T1000 (cell line): Measurements from ENCODE around the gene MASTL.
"Not testable (repeated sequence)": the region's sequence is repeated elsewhere in the genome, so short reads cannot be mapped to it uniquely, and the experiment has no call there.

Experiments used
- DNase-seq: peaks from one replicate; lab custom pipeline; 2025; ENCODE audit warnings: mixed read lengths; lab: John Stamatoyannopoulos, UW

The MASTL gene

DNA sequence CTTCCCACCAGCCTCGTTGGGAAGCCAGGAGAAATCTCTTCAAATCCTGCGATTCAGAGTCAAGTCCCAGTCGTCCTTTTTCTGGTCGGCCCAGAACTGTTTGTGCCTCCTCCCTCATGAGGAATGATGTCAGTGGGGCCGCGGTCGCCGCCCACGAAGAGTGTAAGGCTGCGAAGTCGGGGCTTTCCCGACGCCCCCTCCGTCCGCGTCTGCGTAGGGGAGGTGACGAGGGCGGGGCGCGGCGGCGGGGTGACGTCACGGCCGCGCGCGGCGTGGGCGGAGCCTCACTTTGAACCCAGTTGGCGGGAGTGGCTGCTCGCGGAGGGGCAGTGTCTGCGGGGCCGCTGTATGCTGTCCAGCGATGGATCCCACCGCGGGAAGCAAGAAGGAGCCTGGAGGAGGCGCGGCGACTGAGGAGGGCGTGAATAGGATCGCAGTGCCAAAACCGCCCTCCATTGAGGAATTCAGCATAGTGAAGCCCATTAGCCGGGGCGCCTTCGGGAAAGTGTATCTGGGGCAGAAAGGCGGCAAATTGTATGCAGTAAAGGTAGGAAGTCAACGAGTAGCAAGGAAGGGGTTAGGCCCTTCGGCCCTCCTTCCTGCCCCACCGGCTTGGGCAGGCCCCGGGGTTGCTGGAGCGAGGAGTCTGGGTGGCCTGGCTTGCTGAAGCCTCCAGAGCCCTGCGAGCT, at the start of gene MASTL:
TSS of gene MASTL (plus strand) at position 287 of the 689 bp plus-strand sequence. CDS start at position 362, 75 bp downstream.
- peak; percentile 79 for DNase-seq

DNA sequence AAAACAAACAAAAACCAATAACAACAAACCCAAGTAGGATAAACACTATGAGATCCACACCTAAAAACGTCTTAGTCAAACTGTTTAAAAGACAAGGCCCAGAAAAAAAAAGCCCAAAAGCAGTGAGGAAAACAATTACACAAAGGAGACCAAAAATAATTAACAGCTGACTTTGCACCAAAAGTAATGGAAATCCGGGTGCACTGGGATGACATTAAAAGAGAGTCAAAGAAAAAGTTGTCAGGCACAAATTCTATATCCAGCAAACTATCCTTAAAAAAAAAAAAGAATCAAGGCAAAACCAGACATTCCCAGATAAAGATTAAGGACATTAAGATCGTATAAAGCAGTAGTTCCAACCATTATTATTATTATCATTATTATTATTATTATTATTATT, 47.0 kb upstream of the MASTL start:
- DNase-seq, result no peak

DNA sequence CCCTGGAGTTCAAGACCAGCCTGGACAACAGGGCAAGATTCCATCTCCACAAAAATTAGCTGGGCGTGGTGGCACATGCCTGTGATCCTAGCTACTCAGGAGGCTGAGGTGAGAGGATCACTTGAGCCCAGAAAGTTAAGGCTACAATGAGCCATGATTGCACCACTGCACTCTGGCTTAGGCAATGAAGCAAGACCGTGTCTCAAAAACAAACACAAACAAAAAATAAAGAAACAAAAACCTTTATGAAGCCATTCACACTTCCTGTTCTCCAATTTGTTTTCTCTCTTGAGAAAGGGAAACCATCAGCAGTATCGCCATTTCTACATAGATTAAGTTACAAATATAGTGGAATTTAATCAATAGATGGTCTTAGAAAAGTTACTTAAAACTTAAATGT, 20.8 kb upstream of the MASTL start:
- DNase-seq, result no peak

DNA sequence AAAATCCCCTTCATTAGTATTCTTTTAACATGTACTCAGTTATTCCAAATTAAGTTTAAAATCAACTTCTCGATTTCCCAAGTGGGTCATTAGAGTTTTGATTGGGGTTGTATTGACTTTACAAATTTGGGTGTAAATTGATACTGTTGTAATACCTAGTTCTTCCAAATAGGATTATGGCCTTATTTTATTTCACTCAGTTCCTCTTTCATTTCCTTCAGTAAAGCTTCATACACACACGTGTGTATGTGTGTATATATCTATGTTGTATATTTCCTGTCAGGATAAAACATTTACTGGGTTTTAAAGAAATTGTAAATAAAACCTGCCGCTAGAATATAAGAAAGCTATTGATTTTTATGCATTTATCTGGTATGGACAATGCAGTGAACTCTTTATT, 16.9 kb upstream of the MASTL start:
- DNase-seq, result no peak

DNA sequence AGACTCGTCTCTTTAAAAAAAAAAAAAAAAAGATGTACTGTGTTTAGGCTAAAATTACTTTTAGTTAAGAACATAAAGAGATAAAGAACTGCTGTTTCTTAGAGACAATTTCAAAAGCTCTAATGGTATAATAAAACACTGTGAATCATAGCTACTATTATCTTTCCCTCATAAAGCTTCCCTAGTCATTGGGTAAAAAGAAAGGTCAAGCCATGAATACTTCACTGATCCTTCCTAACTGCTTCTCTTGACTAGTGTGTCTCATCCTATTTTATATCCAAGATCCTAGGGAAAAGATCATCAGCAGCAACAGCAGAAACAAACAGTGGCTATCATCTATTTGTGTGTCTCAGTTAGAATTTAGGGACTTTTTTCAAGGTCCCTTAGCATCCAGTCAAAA, 11.5 kb upstream of the MASTL start:
- no peak for DNase-seq

DNA sequence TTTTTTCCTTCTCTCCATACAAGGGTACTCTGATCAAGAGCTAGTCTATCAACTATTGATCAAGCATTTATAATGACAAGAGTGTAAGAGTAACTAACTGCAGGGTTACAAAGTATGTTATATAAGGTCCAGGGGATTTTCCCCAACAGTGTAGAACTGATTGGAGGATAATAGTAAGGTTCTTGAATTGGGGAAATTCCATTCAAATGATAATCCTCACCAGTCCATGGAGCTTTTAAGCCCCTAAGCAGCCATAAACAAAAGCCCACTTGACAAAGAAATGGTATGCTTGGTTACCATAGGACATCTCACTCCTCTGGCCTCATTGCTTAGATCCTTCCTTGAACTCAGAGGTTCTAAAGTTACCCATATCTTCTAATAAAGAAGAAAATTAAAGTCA, 9.2 kb upstream of the MASTL start:
- DNase-seq, result no peak

DNA sequence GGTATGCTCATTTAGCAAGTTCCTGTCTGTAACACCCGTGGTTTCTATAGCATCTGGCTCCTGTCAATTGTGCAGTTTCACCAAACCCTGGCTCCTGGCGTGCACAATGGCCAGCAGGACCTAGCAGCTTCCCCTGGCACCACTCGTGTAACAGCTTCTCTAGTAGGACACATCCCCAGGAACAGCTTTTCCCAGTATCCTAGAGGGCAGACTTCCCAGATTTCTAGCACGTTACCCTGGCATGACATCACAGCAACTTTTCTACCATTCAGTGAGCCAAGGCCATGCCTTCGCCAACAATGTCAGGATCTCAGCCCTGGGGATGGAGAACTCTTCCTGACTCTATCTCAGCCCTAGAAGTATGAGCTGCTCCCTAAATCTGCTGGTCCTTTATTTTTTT, 7.5 kb upstream of the MASTL start:
- no peak for DNase-seq

DNA sequence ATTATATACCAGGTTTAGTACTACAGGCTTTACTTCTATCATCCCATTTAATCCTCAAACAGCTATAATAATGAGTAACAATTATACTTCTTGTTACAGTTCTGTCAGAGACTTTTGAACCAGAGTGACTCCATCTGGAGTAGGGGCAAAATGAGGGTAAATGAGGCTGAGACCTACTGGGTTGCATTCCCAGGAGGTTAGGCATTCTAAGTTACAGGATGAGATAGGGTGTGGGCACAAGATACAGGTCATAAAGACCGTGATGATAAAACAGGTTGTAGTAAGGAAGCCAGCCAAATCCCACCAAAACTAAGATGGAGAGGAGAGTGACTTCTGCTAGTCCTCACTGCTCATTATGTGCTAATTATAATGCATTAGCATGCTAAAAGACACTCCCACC, 4.9 kb upstream of the MASTL start:
- no peak for DNase-seq

DNA sequence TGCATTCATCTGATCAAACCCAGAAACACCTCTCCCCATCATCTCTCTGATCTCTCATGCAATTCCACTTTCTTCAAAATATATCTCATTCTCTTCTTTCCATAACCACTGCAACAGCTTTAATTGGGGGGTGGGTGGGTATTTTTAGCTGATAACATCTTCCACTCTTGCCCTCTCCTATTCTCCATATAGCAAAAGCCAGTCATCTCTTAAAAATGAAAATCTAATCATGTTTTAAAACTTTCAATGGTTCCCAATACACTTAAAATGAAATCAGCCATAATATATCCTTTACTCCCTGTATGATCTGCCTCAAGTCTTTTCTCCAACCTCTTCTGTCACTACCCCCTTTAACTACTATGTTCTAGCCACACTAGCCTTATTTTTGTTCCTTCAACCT, 2.5 kb upstream of the MASTL start:
- DNase-seq, result no peak

DNA sequence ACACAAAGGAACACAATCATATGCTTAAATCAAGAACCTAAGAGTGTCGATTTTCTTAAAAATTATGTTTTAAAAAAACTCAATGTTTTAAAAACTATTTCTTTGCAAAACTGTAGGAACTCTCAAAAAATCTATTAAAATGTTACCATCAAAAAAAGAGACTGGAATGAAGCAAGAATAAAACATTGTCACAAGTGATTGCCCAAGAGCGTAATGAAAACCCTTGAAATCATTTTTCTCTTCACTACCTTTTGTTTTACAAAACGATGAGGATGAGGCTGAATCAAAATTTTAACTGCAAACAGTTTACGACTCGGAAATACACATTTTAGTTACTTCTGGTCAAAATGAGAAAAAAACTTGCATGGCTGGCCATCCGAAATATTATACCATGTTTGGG, 1.8 kb upstream of the MASTL start:
- DNase-seq, result no peak

DNA sequence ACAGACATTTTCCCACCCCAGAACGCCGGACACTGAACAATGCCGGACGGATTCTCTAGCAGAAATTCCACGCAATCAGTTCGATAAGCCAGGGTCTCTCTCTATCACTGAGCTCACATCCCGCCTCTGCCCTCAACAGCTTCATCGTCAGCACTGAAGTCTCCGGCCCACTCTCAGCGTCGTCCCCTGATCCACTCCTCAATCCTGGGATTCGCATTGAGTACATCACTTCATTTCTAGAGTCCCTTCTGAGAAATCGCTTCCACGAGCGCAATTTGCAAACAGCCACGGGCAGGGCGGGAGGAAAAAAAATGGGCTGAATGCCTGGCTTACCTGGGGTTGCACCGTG, 1.3 kb upstream of the MASTL start:
- no peak for DNase-seq

DNA sequence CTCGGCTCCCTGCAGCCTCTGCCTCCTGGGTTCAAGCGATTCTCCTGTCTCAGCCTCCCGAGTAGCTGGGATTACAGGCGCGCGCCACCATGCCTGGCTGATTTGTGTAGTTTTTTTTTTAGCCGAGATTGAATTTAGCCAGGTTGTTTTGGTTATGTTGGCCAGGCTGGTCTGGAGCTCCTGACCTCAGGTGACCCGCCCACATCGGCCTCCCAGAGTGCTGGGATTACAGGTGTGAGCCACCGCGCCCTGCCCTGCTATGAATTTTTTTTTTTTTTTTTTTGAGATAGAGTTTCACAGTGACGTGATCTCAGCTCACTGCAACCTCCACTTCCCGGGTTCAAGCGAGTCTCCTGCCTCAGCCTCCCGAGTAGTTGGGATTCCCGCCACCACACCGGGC, 1.4 kb downstream of the MASTL start:
- DNase-seq, result not testable (repeated sequence)

DNA sequence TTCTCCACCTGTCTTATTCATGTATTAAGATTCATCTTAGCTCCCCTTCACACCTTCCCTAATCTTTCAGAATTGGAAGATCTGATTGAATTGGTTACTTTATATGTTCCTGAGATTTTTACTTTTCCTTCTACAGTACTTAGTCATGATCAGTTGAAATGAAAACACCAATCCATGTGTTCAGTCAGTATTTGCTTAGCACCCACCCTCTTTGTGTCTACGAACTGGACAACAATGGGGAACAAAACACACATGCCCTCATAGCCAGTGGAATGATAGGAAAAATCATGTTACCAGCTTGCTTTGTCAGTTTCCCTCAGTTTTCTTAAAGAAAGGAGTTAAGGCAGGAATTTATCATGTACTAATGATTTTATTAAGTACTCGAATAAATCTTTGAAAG, 2.0 kb downstream of the MASTL start:
- no peak for DNase-seq

DNA sequence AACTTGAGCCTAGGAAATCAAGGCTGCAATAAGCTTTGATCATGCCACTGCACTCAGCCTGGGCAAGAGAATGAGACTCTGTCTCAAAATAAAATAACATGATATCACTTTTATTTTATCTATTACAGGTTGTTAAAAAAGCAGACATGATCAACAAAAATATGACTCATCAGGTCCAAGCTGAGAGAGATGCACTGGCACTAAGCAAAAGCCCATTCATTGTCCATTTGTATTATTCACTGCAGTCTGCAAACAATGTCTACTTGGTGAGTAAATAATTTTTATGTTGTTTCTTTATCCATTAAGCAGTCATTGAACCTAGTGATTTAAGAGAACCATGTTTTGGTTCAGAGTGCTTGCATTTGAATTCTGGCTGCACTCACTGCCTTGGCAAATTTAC, 3.3 kb downstream of the MASTL start:
- DNase-seq, result no peak

DNA sequence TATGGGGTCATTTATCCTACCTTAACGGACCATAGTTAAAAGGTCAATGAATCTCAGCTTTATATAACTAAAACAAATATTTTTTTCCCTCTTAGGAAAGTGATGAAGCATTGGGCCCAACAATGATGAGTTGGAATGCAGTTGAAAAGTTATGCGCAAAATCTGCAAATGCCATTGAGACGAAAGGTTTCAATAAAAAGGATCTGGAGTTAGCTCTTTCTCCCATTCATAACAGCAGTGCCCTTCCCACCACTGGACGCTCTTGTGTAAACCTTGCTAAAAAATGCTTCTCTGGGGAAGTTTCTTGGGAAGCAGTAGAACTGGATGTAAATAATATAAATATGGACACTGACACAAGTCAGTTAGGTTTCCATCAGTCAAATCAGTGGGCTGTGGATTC, 14.7 kb downstream of the MASTL start:
- no peak for DNase-seq

DNA sequence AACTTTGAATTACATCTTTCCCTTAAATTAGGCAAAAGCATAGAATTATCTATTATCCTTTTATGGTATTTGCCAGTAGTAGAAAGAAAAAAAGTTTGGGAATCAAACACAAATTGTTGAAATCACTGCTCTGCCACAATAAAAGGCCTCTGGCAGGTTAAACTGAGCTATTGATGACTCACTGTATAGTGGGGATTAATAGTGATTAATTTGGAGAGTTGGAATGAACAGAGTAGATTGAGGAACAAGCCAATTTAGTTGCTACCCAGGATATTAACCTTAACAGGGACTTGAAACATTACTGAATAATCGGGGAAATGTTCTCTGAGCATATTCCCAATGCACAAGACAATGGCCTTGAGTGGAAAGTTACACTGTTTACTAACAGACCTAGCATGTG, 33.1 kb downstream of the MASTL start:
- no peak for DNase-seq

DNA sequence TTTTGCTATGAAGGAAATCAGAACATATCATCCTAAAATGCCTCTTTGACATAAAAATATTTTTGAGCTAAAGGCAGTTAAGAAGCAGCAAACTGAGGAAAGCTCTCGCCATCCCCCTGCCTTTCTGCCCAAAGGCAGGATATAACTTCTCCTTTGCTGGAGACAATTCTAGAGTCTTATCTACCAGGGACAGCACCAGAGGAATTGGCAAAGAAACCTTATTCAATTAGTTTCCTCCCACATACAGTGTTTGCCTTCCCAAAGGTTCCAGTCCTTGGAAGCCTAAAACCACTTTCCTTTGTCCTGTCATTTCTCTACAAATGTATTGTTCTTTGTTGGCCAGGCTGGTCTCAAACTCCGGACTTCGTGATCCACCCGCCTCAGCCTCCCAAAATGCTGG, 33.7 kb downstream of the MASTL start:
- no peak for DNase-seq

DNA sequence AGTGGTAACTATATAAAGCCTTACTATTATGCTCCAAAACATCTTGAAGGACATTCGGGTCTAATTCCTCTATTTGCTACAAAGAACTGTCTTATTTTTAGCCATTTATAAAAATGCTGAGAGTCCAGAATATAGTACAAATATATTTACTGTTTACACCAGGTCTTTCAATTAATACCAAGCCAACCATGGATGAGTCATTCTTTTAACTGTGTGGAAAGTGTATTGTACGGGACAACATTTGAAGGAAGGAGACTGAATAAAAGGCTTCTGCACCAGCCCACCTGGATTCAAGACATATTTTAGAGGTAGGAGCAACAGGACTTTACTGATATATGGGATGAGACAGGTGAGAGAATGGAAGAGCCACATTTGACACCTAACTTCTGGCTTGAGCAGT, 35.4 kb downstream of the MASTL start:
- no peak for DNase-seq

DNA sequence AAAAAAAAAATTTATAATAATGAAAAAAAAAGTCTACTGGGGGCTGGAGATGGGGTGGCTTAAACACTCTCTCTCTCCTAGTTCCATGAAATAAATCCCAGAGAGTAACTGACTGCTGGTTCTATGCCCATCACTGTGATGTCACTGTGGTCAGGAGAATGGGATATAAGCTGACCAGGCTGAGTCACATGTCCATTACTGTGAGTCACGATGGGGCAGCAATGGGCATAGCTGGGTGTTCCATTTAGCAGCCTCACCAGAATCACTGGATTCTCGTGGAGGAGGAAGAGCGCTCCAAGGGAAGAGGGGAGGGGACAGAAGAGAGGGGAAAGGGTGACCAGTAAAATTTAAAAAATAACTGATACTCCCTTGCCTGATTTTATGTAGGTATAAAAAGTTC, 37.1 kb downstream of the MASTL start:
- peak; percentile 63 for DNase-seq

DNA sequence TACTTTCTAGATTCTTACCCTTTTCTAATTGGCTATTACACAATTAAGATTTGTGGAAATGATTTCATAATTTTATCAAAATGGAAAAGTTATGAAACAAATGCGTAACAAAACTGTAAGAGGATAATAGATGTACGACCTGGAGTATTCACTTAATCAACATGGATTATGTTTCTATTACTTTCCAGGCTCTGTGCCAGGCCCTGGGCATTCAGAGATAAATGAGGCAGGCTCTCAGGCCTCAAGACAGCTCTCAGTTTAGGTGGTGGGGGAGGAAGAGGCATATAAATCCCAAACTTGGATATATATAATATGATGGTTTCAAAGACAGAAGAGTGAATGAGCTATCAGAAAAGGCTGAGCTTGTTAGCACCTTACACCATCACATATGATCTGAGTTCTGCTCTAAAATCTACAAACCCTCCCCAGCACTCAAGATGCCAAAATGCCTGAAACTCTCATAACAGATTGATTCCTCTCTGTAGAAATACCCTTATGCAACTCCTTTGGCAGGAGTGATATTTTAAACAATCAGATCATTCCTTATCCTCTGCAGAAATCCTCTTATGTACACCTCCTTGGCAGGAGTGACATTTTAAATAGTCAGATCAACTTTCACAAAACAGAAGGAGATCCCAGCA, 42.9 kb downstream of the MASTL start:
- DNase-seq, result no peak

DNA sequence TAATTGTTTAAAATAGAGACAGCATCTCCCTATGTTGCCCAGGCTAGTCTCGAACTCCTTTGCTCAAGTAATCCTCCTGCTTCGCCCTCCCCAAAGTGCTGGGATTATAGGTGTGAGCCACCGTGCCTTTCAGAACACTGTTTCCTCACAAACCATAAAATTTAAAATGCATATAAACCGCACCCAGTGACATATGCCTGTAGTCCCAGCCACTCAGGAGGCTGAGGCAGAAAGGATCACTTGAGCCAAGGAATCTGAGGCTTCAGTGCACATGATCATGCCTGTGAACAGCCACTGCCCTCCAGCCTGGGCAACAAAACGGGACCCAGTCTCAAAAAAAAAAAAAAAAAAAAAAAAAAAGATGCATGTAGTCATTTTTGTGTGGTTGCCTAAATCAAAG, 48.7 kb downstream of the MASTL start:
- no peak for DNase-seq

DNA sequence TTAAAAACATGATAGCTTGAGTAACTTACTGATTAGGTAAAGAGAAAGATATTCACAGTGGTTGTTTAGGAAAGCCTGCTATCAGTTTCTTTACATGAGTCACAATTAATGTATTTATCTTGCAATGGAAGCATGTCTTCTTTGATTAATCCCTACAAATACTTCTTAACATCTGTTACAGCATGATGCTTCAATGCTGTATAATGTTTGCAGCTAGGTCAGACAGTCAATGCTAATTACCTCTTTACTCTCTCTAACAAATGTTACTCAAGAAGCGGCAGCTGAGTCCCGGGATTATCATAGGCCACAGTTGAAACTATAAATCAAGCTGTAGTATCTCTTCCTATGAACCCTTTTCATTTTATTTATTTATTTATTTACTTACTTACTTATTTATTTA, 52.2 kb downstream of the MASTL start:
- DNase-seq, result no peak

DNA sequence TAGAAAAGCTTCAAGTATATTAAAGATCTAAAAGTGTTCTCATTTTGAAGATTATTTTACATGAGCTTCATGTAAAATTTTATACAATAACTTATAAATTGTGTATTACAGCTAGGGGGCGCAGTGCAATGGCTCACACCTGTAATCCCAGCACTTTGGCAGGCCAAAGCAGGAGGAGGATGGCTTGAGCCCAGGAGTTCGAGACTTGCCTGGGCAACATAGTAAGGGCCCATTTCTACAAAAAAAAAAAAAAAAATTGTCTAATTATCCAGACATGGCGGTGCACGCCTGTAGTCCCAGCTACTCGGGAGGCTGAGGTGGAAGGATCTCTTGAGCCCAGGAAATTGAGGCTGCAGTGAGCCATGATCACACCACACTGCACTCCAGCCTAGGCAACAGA, 68.8 kb downstream of the MASTL start:
- DNase-seq, result no peak

DNA sequence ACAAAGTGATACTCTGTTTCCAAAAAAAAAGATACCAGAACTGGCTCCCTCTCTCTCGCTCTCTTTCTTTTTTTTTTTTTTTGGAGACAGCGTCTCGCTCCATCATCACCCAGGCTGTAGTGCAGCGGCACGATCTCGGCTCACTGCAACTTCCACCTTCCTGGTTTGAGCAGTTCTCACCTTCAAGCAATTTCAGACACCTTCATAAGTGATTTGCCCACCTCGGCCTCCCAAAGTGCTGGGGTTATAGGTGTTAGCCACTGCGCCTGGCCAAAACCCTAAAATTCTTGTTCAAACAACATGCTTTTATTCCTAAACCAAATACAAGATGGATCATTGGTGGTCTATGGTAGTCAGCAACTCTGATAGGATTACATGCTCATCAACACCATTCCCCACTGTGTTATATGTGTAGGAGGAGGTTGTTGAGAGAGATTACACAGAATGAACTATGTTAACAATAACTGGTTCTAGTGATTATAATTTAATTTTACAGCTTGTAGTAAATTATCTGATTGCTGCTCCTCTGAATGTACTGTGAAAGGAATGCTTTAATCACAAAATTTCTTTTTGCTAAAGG, 69.9 kb downstream of the MASTL start:
- no peak for DNase-seq
